Fibroblast of lung (primary cell): ENCODE measurements around the gene NKG7.

Source experiments
- EZH2 ChIP-seq: IDR thresholded peaks from 2 replicates; pipeline ENCODE4 v1.5.1; 2012; ENCODE audit warnings: low read length, control low read depth, mild to moderate bottlenecking; ENCODE audit errors: missing control alignments
- TF ChIP-seq, protein P1 (sequence below), 2 donors: IDR thresholded peaks in 1 of 2; conservative IDR thresholded peaks in 1 of 2; 1 replicate in 1 of 2; 2 replicates in 1 of 2; pipeline ENCODE4 v1.5.1; 2011 to 2012; ENCODE audit warnings: low read length in 2 of 2, control low read depth in 1 of 2, inconsistent platforms in 1 of 2, low read depth in 1 of 2, mild to moderate bottlenecking in 1 of 2

GRCh38 chr19:51367565-51368365 lies 4.7 kb downstream of the NKG7 start:
- TF ChIP-seq EZH2, result no peak
- TF ChIP-seq, protein P1, sequence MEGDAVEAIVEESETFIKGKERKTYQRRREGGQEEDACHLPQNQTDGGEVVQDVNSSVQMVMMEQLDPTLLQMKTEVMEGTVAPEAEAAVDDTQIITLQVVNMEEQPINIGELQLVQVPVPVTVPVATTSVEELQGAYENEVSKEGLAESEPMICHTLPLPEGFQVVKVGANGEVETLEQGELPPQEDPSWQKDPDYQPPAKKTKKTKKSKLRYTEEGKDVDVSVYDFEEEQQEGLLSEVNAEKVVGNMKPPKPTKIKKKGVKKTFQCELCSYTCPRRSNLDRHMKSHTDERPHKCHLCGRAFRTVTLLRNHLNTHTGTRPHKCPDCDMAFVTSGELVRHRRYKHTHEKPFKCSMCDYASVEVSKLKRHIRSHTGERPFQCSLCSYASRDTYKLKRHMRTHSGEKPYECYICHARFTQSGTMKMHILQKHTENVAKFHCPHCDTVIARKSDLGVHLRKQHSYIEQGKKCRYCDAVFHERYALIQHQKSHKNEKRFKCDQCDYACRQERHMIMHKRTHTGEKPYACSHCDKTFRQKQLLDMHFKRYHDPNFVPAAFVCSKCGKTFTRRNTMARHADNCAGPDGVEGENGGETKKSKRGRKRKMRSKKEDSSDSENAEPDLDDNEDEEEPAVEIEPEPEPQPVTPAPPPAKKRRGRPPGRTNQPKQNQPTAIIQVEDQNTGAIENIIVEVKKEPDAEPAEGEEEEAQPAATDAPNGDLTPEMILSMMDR (conservative IDR thresholded peaks at IDR 0.05 in 1 of 2, IDR thresholded peaks at IDR 0.05 in 1 of 2; ENCODE audit: low read depth in 1 of 2, low read length in 2 of 2), result no peak
